GM12878 (cell line): ENCODE data around the gene ZNF101. TPM values are rescaled to one million over a fixed set of nuclear protein-coding genes. Genes with fewer than 3 reads are reported as not detected.

ENCODE experiments used
- ATAC-seq: fragments of 200-7000 bp; cut with Tn5 transposase; 3 replicates; pipeline ENCODE4 v1.9.1; 2020; ENCODE audit warnings: mild to moderate bottlenecking, moderate library complexity
- BruUV-seq: library from RNA; stranded (reverse); fragments of 400-500 nt; replicated peaks from 2 replicates; lab custom pipeline; 2021; lab: Mats Ljungman, UMichigan
- CTCF ChIA-PET: fragments of 300-600 bp; sonication (Branson Sonifier 250); formaldehyde crosslinking; extraction: SDS; loops from one replicate; lab custom pipeline; 2021; ENCODE audit warnings: inconsistent platforms; lab: Yijun Ruan, JAX
- POLR2A ChIA-PET: fragments of 350-600 bp; formaldehyde crosslinking; extraction: SDS; loops from one replicate; lab custom pipeline; 2021; ENCODE audit warnings: inconsistent platforms; lab: Charles Lee
- RAD21 ChIA-PET: fragments of 300-600 bp; sonication (Branson Sonifier 250); formaldehyde crosslinking; loops from one replicate; lab custom pipeline; 2023; ENCODE audit warnings: antibody characterized with exemption; ENCODE audit not compliant: unreplicated experiment; lab: Charles Lee
- SMC1A ChIA-PET: fragments of 300-600 bp; sonication (Branson Sonifier 250); formaldehyde crosslinking; loops from one replicate; lab custom pipeline; 2023; ENCODE audit not compliant: unreplicated experiment, uncharacterized antibody; lab: Charles Lee
- DNase-seq: peaks from one replicate; pipeline ENCODE4 v3.0.0-alpha.2; 2011; ENCODE audit warnings: low read depth, low spot score
- FAIRE-seq: peaks from 3 replicates; lab custom pipeline; 2011; peaks lifted over from hg19 to GRCh38; lab: Jason Lieb, UNC
- H2AFZ ChIP-seq: 2 replicates; pipeline ENCODE4 v1.6.0; 2011; ENCODE audit warnings: low read depth, low read length, control low read depth; ENCODE audit not compliant: control insufficient read depth
- H3K27ac ChIP-seq: 2 replicates; pipeline ENCODE4 v1.5.1; 2011; ENCODE audit warnings: control low read depth; ENCODE audit not compliant: control insufficient read depth, insufficient read depth
- H3K27me3 ChIP-seq, 2 experiments: replicated peaks in 1 of 2; 2 replicates each; pipeline versions ENCODE4 v1.6.0 to v1.6.1; 2011; ENCODE audit warnings: low read length in 1 of 2; ENCODE audit not compliant: control insufficient read depth in 2 of 2, insufficient read depth in 2 of 2
- H3K36me3 ChIP-seq, 2 experiments: 2 replicates each; pipeline ENCODE4 v1.5.1; 2011; ENCODE audit warnings: low read length in 1 of 2; ENCODE audit not compliant: control insufficient read depth in 2 of 2, insufficient read depth in 2 of 2
- H3K4me1 ChIP-seq: 2 replicates; pipeline ENCODE4 v1.6.1; 2011; ENCODE audit warnings: mild to moderate bottlenecking, low read length, moderate library complexity, mixed read lengths; ENCODE audit not compliant: control insufficient read depth, insufficient read depth
- H3K4me2 ChIP-seq: 2 replicates; pipeline ENCODE4 v1.6.0; 2011; ENCODE audit warnings: control low read depth; ENCODE audit not compliant: control insufficient read depth, insufficient read depth
- H3K4me3 ChIP-seq: fragments of 200-600 bp; sonication (generic); 2 replicates; pipeline ENCODE4 v1.5.1; 2016
- H3K79me2 ChIP-seq: 2 replicates; pipeline ENCODE4 v1.6.0; 2011; ENCODE audit warnings: low read length; ENCODE audit not compliant: control insufficient read depth, insufficient read depth
- H3K9ac ChIP-seq: 2 replicates; pipeline ENCODE4 v1.8.0; 2011; ENCODE audit warnings: low read length, control low read depth, mixed read lengths; ENCODE audit not compliant: control insufficient read depth, insufficient read depth
- H3K9me3 ChIP-seq: replicated peaks from 3 replicates; pipeline ENCODE4 v1.5.1; 2011; ENCODE audit warnings: mild to moderate bottlenecking, low read length; ENCODE audit not compliant: control insufficient read depth, insufficient read depth
- H4K20me1 ChIP-seq: 2 replicates; pipeline ENCODE4 v1.6.0; 2011; ENCODE audit not compliant: control insufficient read depth, insufficient read depth
- ATF7 ChIP-seq: fragments of 450-650 bp; IDR thresholded peaks from 2 replicates; pipeline ENCODE4 v1.6.1; 2016; ENCODE audit warnings: low read depth, mild to moderate bottlenecking
- GATAD2B ChIP-seq: fragments of 450-650 bp; conservative IDR thresholded peaks from 2 replicates; pipeline ENCODE4 v1.6.1; 2017; ENCODE audit warnings: low read depth, mild to moderate bottlenecking, moderate library complexity
- MXI1 ChIP-seq: fragments of 150-350 bp; IDR thresholded peaks from 2 replicates; pipeline ENCODE4 v1.6.1; 2011; ENCODE audit warnings: low read depth, mild to moderate bottlenecking, inconsistent platforms, low read length, improper control_type of control experiment
- NFIC ChIP-seq: IDR thresholded peaks from 2 replicates; pipeline ENCODE4 v1.6.1; 2012; ENCODE audit warnings: low read depth, mild to moderate bottlenecking, inconsistent platforms, low read length, moderate library complexity
- SRF ChIP-seq, 2 experiments: IDR thresholded peaks; 2 replicates each; pipeline ENCODE4 v1.6.1; 2011; ENCODE audit warnings: low read depth in 2 of 2, low read length in 2 of 2, mild to moderate bottlenecking in 1 of 2, moderate library complexity in 1 of 2
- STAT1 ChIP-seq: fragments of 450-650 bp; conservative IDR thresholded peaks from 2 replicates; pipeline ENCODE4 v1.6.1; 2014; ENCODE audit warnings: antibody characterized with exemption, mild to moderate bottlenecking
- WGBS: methylation state at CpG from one replicate; pipeline ENCODE4 v1.1.6; 2016; ENCODE audit warnings: low lambda C conversion rate; ENCODE audit not compliant: insufficient replicate concordance, insufficient coverage; ENCODE audit errors: missing lambda C conversion rate; 5-methylcytosine and 5-hydroxymethylcytosine counted together
- in situ Hi-C: fragments of 300-500 bp; cut with MboI; formaldehyde crosslinking; loops from 9 replicates; pipeline ENCODE4 v1.14.3; 2018; ENCODE audit warnings: mixed read lengths
- intact Hi-C: fragments of 100-400 bp; cut with micrococcal nuclease; formaldehyde crosslinking; loops from one replicate; pipeline ENCODE4 v1.14.2; 2022; ENCODE audit not compliant: unreplicated experiment
- polyA plus RNA-seq, 11 experiments: library from polyadenylated mRNA; depleted of rRNA in 4 of 11; unstranded in 6 of 11; stranded (reverse) in 5 of 11; fragments of >200 nt; fragmentation: Nextera tagmentation in 4 of 11; fragmentation: Illumina TruSeq in 1 of 11; extraction: Ambion mirVana in 4 of 11; extraction: Trizol in 1 of 11; gene quantifications; 1 replicate in 1 of 11; 2 replicates in 10 of 11; pipeline versions ENCODE4 v1.2.1 to v1.2.3, GENCODE V29; 2011 to 2016; ENCODE audit warnings: inconsistent platforms in 2 of 11, missing spikeins in 2 of 11, low read depth in 1 of 11
- total RNA-seq, 4 experiments: library from RNA; depleted of rRNA in 3 of 4; stranded (reverse); fragments of >200 nt in 3 of 4; fragmentation: Illumina TruSeq in 1 of 4; extraction: Trizol in 1 of 4; gene quantifications; 2 replicates each; pipeline versions ENCODE4 v1.2.1 to v1.2.3, GENCODE V29; 2013 to 2021
- TF ChIP-seq, protein P1 (sequence below): fragments of 150-350 bp; IDR thresholded peaks from 2 replicates; pipeline ENCODE4 v1.6.1; 2016; ENCODE audit warnings: low read depth, low read length
- TF ChIP-seq, protein P2 (sequence below): fragments of 450-650 bp; conservative IDR thresholded peaks from 2 replicates; pipeline ENCODE4 v1.6.1; 2017; ENCODE audit warnings: mild to moderate bottlenecking, moderate library complexity
- TF ChIP-seq, protein P3 (sequence below): fragments of 450-650 bp; formaldehyde crosslinking; IDR thresholded peaks from 2 replicates; pipeline ENCODE4 v1.4.0; 2020; ENCODE audit warnings: mild to moderate bottlenecking, moderate library complexity
- TF ChIP-seq, protein P4 (sequence below): fragments of 150-350 bp; IDR thresholded peaks from 2 replicates; pipeline ENCODE4 v1.6.1; 2014; ENCODE audit warnings: mild to moderate bottlenecking, low read depth, low read length

The ZNF101 gene
- total and polyA plus RNA-seq, 10 of the 15 experiments (the other 5 are each of a cell fraction or from before 2014, with no cell fraction given) = 15.2 to 40.5 (median 19.8) TPM

GRCh38 chr19:19627621-19628500 lies 40.8 kb upstream of the ZNF101 start, which contains the start of gene LPAR2:
Gene LPAR2 (minus strand): TSS chr19:19628220. CDS start chr19:19627275, 945 bp downstream.
- SMC1A ChIA-PET = interaction anchor here (0.8 to 1.3 kb wide), 5 partner anchors 31 to 96 kb away, joined by 3 to 5 read pairs (median 4); no protein-coding TSS in a partner anchor
- H4K20me1 ChIP-seq = no peaks in the 10 kb centered on the region
- H3K4me1 ChIP-seq = 0 out of 2 replicates have a peak, but pooled peaks cover 5% of the 10 kb centered on the region
- H3K79me2 ChIP-seq = no peaks in the 10 kb centered on the region
- H3K27ac ChIP-seq = peak within 1 kb of the TSS; percentile 58
- POLR2A ChIA-PET = interaction anchor here (0.6 to 3.0 kb wide), 7 partner anchors 15 to 68 kb away, joined by 3 to 10 read pairs (median 5); no protein-coding TSS in a partner anchor
- 1% methylated on average over 48 of the region's 87 CpGs for WGBS
- in situ Hi-C loops = no loop called here
- RAD21 ChIA-PET = interaction anchor here (0.8 to 1.9 kb wide), 3 partner anchors 11 to 96 kb away, joined by 3 to 5 read pairs (median 4); no protein-coding TSS in a partner anchor
- H3K4me2 ChIP-seq = peak within 1 kb of the TSS; percentile 82
- peaks cover 0 to 12% of the 10 kb centered on the region in 2 experiments; a peak in 3 of 4 replicates for H3K36me3 ChIP-seq
- ATAC-seq (peak; percentile 86), DNase-seq (no peak), FAIRE-seq (no peak)
- intact Hi-C loops = no loop called here
- H3K27me3 ChIP-seq = no peaks in the 10 kb centered on the region
- H2AFZ ChIP-seq = peak within 1 kb of the TSS; percentile 46
- peak within 1 kb of the TSS; percentile 52 for H3K9ac ChIP-seq
- H3K9me3 ChIP-seq = no peaks in the 10 kb centered on the region
- CTCF ChIA-PET = interaction anchor here (0.6 to 1.3 kb wide), 4 partner anchors 15 to 259 kb away, joined by 3 to 4 read pairs (median 3); no protein-coding TSS in a partner anchor
- peak within 1 kb of the TSS; percentile 76 for H3K4me3 ChIP-seq
- no TSS peak for BruUV-seq
- peak; percentile 66; the same call in 1 of the 2 replicates for TF ChIP-seq ATF7
- TF ChIP-seq, protein P1, sequence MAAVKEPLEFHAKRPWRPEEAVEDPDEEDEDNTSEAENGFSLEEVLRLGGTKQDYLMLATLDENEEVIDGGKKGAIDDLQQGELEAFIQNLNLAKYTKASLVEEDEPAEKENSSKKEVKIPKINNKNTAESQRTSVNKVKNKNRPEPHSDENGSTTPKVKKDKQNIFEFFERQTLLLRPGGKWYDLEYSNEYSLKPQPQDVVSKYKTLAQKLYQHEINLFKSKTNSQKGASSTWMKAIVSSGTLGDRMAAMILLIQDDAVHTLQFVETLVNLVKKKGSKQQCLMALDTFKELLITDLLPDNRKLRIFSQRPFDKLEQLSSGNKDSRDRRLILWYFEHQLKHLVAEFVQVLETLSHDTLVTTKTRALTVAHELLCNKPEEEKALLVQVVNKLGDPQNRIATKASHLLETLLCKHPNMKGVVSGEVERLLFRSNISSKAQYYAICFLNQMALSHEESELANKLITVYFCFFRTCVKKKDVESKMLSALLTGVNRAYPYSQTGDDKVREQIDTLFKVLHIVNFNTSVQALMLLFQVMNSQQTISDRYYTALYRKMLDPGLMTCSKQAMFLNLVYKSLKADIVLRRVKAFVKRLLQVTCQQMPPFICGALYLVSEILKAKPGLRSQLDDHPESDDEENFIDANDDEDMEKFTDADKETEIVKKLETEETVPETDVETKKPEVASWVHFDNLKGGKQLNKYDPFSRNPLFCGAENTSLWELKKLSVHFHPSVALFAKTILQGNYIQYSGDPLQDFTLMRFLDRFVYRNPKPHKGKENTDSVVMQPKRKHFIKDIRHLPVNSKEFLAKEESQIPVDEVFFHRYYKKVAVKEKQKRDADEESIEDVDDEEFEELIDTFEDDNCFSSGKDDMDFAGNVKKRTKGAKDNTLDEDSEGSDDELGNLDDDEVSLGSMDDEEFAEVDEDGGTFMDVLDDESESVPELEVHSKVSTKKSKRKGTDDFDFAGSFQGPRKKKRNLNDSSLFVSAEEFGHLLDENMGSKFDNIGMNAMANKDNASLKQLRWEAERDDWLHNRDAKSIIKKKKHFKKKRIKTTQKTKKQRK = no peak
- TF ChIP-seq, protein P2, sequence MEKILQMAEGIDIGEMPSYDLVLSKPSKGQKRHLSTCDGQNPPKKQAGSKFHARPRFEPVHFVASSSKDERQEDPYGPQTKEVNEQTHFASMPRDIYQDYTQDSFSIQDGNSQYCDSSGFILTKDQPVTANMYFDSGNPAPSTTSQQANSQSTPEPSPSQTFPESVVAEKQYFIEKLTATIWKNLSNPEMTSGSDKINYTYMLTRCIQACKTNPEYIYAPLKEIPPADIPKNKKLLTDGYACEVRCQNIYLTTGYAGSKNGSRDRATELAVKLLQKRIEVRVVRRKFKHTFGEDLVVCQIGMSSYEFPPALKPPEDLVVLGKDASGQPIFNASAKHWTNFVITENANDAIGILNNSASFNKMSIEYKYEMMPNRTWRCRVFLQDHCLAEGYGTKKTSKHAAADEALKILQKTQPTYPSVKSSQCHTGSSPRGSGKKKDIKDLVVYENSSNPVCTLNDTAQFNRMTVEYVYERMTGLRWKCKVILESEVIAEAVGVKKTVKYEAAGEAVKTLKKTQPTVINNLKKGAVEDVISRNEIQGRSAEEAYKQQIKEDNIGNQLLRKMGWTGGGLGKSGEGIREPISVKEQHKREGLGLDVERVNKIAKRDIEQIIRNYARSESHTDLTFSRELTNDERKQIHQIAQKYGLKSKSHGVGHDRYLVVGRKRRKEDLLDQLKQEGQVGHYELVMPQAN = peak; percentile 72
- TF ChIP-seq SRF (IDR thresholded peaks at IDR 0.05; ENCODE audit: low read depth in 2 of 2, low read length in 2 of 2) = no peak
- no peak for TF ChIP-seq STAT1
- TF ChIP-seq NFIC = no peak
- TF ChIP-seq, protein P3, sequence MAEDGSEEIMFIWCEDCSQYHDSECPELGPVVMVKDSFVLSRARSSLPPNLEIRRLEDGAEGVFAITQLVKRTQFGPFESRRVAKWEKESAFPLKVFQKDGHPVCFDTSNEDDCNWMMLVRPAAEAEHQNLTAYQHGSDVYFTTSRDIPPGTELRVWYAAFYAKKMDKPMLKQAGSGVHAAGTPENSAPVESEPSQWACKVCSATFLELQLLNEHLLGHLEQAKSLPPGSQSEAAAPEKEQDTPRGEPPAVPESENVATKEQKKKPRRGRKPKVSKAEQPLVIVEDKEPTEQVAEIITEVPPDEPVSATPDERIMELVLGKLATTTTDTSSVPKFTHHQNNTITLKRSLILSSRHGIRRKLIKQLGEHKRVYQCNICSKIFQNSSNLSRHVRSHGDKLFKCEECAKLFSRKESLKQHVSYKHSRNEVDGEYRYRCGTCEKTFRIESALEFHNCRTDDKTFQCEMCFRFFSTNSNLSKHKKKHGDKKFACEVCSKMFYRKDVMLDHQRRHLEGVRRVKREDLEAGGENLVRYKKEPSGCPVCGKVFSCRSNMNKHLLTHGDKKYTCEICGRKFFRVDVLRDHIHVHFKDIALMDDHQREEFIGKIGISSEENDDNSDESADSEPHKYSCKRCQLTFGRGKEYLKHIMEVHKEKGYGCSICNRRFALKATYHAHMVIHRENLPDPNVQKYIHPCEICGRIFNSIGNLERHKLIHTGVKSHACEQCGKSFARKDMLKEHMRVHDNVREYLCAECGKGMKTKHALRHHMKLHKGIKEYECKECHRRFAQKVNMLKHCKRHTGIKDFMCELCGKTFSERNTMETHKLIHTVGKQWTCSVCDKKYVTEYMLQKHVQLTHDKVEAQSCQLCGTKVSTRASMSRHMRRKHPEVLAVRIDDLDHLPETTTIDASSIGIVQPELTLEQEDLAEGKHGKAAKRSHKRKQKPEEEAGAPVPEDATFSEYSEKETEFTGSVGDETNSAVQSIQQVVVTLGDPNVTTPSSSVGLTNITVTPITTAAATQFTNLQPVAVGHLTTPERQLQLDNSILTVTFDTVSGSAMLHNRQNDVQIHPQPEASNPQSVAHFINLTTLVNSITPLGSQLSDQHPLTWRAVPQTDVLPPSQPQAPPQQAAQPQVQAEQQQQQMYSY (CRISPR knock-in tag) = no peak
- TF ChIP-seq GATAD2B = 0 out of 2 replicates have a peak, but pooled peaks have one; percentile 82
- TF ChIP-seq MXI1 = 0 out of 2 replicates have a peak, but pooled peaks have one; percentile 58
- TF ChIP-seq, protein P4, sequence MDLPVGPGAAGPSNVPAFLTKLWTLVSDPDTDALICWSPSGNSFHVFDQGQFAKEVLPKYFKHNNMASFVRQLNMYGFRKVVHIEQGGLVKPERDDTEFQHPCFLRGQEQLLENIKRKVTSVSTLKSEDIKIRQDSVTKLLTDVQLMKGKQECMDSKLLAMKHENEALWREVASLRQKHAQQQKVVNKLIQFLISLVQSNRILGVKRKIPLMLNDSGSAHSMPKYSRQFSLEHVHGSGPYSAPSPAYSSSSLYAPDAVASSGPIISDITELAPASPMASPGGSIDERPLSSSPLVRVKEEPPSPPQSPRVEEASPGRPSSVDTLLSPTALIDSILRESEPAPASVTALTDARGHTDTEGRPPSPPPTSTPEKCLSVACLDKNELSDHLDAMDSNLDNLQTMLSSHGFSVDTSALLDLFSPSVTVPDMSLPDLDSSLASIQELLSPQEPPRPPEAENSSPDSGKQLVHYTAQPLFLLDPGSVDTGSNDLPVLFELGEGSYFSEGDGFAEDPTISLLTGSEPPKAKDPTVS = no peak
